GM21786 (cell line): Measurements from ENCODE around the gene MAGI2.

ENCODE experiments used
- ATAC-seq: cut with Tn5 transposase; IDR thresholded peaks from one replicate; pipeline ENCODE4 v1.9.1; 2021; ENCODE audit not compliant: unreplicated experiment

The MAGI2 gene

DNA sequence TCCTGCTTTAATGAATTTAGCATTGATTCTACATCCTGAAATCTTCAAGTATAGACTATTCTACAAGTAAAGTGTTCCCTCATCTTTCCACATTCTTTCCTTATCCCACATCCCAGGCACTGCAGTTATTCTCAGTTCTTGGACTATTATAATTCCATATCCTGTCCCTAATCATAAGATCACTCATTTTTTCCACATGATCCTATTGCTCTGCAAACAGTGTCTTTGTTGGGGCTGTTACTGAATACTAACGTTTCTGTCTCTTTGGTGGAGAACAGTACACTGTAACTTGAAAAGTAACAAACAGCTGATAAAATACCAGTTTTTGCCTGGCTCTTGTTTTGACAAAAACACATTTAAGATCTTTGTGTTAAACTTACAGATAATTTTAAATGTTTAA is 769.9 kb downstream of the MAGI2 start:
- no peak for ATAC-seq

GRCh38 chr7:78679112-78679876 is 774.2 kb downstream of the MAGI2 start:
- ATAC-seq, result no peak

- no peak for ATAC-seq
Measured at GRCh38 chr7:78677391-78677790, 776.1 kb downstream of the MAGI2 start.

- no peak for ATAC-seq
Measured at GRCh38 chr7:78675511-78675910, 778.0 kb downstream of the MAGI2 start.

DNA sequence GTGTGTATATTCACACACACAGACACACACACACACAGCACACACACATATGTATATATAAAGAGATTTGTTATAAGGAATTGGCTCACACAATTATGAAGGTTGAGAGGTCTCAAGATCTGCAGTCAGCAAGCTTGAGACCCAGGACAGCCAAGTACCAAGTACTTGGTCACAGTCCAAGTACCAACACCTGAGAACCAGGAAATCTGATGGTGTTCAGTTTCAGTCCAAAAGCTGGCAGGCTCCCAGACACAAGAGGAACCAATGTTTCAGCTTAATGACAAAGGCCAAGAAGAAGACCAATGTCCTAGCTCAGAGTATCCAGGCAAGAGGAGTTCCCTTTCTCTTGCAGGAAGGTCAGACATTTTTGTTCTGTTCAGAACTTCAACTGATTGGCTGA is 780.2 kb downstream of the MAGI2 start:
- ATAC-seq, result no peak

DNA sequence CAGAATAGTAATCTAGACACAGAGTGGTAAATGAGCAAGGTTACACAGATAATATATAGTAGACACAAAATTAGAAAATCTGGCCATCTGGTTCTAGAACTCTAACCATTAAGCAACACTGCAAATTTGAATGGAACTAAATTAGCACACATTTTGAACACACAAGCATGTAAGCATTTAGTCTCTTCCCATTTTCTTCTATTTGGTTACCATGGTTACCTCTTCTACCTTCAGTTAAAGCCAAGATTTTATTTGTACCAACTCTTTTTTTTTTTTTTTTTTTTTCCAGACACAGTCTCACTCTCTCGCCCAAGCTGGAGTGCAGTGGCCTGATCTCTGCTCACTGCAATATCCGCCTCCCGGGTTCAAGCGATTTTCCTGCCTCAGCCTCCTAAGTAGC is 790.5 kb downstream of the MAGI2 start:
- no peak for ATAC-seq

DNA sequence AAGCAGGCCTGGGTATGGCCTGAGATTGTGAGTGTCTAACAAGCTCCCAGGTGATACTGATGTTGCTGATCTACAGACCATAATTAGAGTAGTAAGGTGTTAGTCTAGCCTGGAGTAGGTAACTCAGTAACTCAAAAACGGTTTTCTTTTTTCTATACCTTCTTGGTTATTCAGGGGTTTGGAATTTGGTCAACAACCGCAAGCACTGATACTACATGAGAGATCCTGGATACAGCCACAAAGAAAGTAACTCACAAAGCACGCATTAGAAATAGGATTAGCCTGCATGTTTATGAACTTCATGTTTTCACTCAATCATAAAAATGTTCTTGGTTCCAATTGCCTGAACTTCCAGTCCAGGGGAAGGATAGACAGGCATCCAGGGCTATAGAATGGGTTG is 803.5 kb downstream of the MAGI2 start:
- ATAC-seq, result no peak

DNA sequence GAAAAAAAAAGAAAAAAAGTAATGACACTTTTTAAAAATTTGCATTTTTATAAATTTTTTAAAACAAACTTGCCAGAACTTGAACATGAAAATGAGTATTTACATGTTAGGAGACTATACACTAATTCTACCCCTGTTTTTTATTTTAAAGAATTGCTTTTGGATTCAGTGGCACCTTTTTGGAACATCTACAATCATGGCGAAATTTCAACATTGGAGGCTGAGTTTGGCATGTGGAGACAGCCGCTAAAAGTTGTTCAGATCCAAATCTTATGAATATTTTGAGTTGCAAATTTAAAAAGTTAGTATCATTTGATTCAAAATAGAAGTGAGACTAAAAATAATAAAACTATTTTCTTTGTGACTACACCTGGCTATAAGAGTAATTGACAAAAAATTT is 804.2 kb downstream of the MAGI2 start:
- ATAC-seq, result no peak

DNA sequence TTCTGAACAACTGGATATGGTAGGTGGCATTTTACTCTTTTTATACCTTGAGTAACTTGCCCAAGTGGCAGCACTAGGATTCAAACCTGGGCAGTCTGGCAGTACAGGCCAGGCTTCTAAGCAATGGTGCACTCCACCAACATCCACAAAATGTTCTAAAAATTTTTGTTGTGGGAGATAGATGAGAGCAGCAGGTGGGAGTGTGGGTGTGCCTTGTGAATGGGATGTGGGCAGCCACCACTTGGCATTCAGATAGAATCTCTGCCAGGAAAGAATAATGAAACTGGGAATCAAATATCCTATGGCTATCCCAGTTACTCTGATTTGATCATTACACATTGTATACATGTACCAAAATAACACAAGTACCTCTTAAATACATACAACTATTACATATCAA is 810.7 kb downstream of the MAGI2 start:
- ATAC-seq, result no peak

GRCh38 chr7:78638364-78638763 is 815.1 kb downstream of the MAGI2 start:
- no peak for ATAC-seq

DNA sequence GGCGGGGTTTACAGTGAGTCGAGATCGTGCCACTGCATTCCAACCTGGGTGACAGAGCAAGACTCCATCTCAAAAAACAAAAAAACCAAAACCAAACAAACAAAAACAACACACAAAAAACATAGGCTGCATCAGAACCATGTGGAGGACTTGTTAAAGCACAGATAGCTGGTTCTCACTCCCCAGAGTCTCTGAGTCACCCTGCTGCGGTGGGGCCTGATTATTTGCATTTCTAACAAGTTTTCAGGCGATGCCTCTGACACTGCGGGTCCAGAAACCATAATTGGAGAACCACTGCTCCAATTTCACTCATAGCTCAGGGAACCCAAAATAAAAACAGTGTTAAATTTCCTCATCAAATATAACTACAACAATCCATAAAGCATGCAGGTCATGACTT is 816.7 kb downstream of the MAGI2 start:
- ATAC-seq, result no peak

DNA sequence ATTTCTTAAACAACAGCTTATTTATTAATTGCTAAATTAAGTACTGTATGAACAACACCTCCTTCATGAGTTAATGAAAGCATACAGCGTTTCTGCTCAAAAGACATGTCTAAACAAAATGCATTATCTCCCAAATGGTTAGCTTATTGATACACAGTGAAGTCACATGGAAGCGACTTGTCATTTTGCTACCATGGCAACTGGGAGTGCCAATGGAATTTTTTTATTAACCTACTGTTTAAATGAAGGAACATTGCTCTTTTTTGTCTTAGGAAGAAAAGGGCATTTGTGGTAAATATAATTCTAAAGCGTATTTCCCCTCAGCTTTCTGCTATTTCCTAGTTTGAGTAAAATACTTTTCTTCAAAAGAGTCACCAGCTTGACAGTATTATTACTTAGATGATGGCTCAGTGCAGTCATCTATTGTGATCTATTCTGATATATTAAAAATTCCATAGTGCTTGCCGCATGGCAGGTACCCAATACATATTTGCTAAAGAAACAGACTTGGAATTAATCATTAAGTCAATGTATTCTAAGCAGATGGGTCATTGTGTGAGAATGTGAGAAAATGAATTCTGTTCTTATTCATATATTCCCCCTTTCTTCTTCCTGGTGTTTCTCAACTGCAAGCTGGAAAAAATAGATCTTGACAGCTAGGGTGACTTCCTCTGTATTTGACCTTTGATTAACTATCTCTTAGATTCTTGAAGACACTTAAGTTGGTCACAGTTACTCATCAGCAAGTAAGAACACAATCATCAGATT is 818.3 kb downstream of the MAGI2 start:
- no peak for ATAC-seq

GRCh38 chr7:78634093-78634492 is 819.4 kb downstream of the MAGI2 start:
- no peak for ATAC-seq

DNA sequence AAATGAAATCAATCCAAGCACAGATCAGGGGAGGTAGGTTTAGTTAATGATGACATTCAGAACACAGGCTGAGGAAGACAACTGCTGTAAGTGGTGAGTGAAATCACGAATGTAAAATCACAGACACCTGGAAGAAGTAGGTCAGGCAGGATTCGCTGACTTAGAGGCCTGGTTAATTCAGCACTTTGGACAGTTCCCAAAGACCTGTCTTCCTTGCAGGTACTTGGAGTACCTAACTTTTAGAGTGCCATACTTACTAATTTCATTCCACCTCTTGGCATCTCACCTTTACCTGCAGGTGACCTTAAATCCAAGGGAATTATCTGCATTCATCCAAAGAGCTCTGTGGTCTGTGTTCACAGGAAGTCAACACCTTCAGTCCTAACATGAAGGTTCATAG is 832.5 kb downstream of the MAGI2 start:
- ATAC-seq, result no peak

- no peak for ATAC-seq
Measured at GRCh38 chr7:78616539-78616938, 836.9 kb downstream of the MAGI2 start.

GRCh38 chr7:78609281-78609680 is 844.2 kb downstream of the MAGI2 start:
- no peak for ATAC-seq

DNA sequence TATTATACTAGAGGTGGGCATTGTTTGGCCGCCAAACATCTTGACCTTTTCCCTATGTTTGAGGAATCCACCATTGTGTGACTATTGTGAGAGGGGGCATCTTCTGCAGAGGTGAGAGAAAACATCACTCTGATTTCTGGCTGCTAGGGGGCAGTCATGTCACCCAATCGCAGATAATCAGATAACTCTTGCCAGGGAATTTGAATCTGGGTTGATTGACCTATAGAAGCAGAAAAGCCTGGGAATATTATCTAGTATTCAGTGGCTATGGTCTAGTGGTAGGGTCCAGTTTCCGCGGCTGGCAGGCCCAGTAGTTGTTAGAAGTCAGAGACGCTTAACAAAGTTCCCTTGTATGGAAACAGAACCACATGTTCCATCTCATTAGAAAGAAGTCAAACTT is 846.4 kb downstream of the MAGI2 start:
- no peak for ATAC-seq

DNA sequence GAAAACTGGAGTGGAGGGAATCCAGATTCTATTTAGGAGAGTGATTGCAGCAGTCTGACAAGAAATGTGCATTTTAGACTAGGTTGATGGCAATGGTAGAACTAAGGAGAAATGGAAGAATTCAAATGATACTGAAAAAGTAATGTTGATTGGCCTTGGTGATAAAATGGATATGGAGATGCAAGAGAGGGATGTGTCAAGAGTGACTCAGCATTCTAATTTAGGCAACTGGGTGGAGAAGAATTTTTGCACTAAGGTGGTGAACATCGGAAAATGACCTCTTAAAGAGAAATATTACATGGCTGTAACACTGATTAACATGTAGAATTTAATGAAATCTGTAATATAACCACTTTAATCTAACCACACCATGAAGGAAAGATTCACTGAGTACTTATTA is 848.3 kb downstream of the MAGI2 start:
- ATAC-seq, result no peak

DNA sequence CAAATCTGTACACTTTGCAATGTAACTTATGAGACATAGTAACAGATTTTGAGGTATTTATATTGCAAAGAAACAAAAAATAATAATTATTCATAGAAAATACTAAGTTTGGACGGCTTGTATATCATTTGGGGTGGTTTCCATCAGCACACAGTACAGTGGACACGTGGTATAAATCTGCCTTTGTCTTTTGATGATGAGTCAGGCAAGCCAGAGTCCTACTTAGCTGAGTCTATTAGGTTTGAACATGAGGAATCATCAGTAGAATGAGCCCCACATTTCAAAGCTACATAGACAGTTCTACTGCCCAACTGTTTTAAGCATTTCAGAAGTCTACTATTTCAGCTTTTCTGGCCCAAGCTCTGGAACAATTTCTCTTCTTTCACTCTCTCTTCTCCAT is 851.7 kb downstream of the MAGI2 start:
- ATAC-seq, result no peak

GRCh38 chr7:78594156-78594555 is 859.3 kb downstream of the MAGI2 start:
- no peak for ATAC-seq

DNA sequence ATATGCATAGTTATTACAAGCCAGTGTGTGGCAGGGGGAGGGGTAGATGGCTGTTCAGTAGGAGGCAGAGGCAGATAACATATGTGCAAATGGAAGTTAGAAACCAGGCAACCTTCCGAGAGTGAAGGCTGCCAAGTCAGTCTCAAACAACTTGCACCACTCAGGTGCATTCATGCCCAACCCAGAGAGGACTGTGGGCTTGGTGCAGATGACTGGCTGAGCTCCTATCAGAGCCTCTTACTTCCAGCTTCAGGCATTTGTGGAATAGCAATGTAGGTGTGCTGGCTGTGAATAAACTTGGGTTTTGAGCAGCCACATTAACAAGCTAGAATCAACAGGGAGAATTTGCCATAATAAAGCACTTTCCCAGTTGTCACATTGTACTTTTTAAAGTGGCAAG is 865.1 kb downstream of the MAGI2 start:
- ATAC-seq, result no peak

DNA sequence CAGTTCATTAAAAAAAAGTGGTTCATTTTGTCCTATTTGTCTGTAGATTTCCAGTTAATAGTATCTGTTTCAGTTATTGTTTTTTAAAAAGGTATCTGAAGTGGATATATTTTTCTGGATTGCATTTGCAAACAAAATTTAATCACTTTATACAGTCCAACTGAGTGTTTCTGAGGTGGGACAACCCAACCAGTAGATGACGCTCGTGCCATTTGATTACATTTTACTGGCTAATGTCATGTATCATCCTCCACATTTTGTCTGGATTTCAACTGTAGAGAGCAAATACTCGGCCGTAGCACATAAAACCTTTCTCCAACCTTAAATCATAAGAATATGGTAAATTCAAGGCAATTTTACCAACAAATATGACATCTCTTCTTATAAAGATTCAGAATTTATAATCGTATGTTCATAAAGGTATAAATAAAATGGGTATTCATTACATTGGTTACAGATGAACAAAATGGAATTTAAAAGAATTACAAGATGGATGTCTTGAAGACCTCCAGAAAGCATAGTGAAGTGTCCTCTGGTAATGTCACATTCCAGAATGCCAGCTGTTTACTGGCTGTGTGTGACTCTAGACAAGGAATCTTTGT is 865.9 kb downstream of the MAGI2 start:
- no peak for ATAC-seq
